H9 (cell line): ENCODE results near the gene AMIGO3. TPM values are rescaled to one million over a fixed set of nuclear protein-coding genes. Genes with fewer than 3 reads are reported as not detected.

ENCODE experiments used
- DNase-seq: peaks from one replicate; pipeline ENCODE4 v3.0.0-alpha.2; 2017
- H2AFZ ChIP-seq: one replicate; pipeline ENCODE4 v1.6.1; 2013; ENCODE audit warnings: mild to moderate bottlenecking, low read length, control low read depth, moderate library complexity
- H2AK5ac ChIP-seq: 2 replicates; pipeline ENCODE4 v1.6.1; 2013; ENCODE audit warnings: low read length, control low read depth, mixed read lengths; ENCODE audit not compliant: insufficient read length
- H2BK120ac ChIP-seq: one replicate; pipeline ENCODE4 v1.6.1; 2013; ENCODE audit warnings: low read depth, mild to moderate bottlenecking, low read length, control low read depth, inconsistent platforms; ENCODE audit not compliant: poor library complexity, severe bottlenecking
- H2BK12ac ChIP-seq: 2 replicates; pipeline ENCODE4 v1.6.1; 2013; ENCODE audit warnings: low read length, control low read depth, mixed read lengths, low read depth; ENCODE audit not compliant: insufficient read length
- H2BK15ac ChIP-seq: 2 replicates; pipeline ENCODE4 v1.6.1; 2013; ENCODE audit warnings: low read depth, low read length, control low read depth
- H2BK20ac ChIP-seq: one replicate; pipeline ENCODE4 v1.6.1; 2013; ENCODE audit warnings: low read depth, mild to moderate bottlenecking, low read length, control low read depth, inconsistent platforms; ENCODE audit not compliant: poor library complexity, severe bottlenecking
- H2BK5ac ChIP-seq: 2 replicates; pipeline ENCODE4 v1.6.1; 2013; ENCODE audit warnings: low read length, control low read depth, mixed read lengths; ENCODE audit not compliant: insufficient read length
- H3K14ac ChIP-seq: 2 replicates; pipeline ENCODE4 v1.6.1; 2013; ENCODE audit warnings: low read length, control low read depth; ENCODE audit not compliant: insufficient read depth
- H3K18ac ChIP-seq: 2 replicates; pipeline ENCODE4 v1.6.1; 2013; ENCODE audit warnings: low read depth, mild to moderate bottlenecking, mixed read lengths, low read length, control low read depth; ENCODE audit not compliant: insufficient read length
- H3K23ac ChIP-seq: 2 replicates; pipeline ENCODE4 v1.6.1; 2013; ENCODE audit warnings: low read length, control low read depth, mixed read lengths, low read depth; ENCODE audit not compliant: insufficient read length
- H3K23me2 ChIP-seq: 2 replicates; pipeline ENCODE4 v1.6.1; 2013; ENCODE audit warnings: low read depth, mild to moderate bottlenecking, mixed read lengths, low read length, control low read depth; ENCODE audit not compliant: insufficient read length, poor library complexity, severe bottlenecking
- H3K27ac ChIP-seq: 2 replicates; pipeline ENCODE4 v1.5.1; 2013; ENCODE audit warnings: low read length, control low read depth, mixed read lengths, low read depth; ENCODE audit not compliant: insufficient read length
- H3K27me3 ChIP-seq: 2 replicates; pipeline ENCODE4 v1.6.1; 2013; ENCODE audit warnings: low read length, control low read depth, inconsistent platforms; ENCODE audit not compliant: insufficient read depth
- H3K4ac ChIP-seq: 2 replicates; pipeline ENCODE4 v1.6.1; 2013; ENCODE audit warnings: low read depth, mild to moderate bottlenecking, control low read depth, inconsistent platforms, low read length, moderate library complexity
- H3K4me1 ChIP-seq: 2 replicates; pipeline ENCODE4 v1.6.1; 2013; ENCODE audit warnings: low read length, control low read depth, inconsistent platforms; ENCODE audit not compliant: insufficient read depth
- H3K4me2 ChIP-seq: 2 replicates; pipeline ENCODE4 v1.6.1; 2013; ENCODE audit warnings: low read length, control low read depth, mixed read lengths; ENCODE audit not compliant: insufficient read length, insufficient read depth
- H3K56ac ChIP-seq: 2 replicates; pipeline ENCODE4 v1.6.1; 2013; ENCODE audit warnings: low read depth, mild to moderate bottlenecking, mixed read lengths, low read length, control low read depth; ENCODE audit not compliant: insufficient read length
- H3K79me1 ChIP-seq: 2 replicates; pipeline ENCODE4 v1.6.1; 2013; ENCODE audit warnings: low read depth, mild to moderate bottlenecking, moderate library complexity, low read length, control low read depth, inconsistent platforms; ENCODE audit not compliant: insufficient read depth, poor library complexity, severe bottlenecking
- H3K79me2 ChIP-seq: 2 replicates; pipeline ENCODE4 v1.6.1; 2013; ENCODE audit warnings: low read length, control low read depth, inconsistent platforms; ENCODE audit not compliant: insufficient read depth
- H3K9ac ChIP-seq: 2 replicates; pipeline ENCODE4 v1.6.1; 2013; ENCODE audit warnings: low read length, control low read depth, mixed read lengths; ENCODE audit not compliant: insufficient read length; ENCODE audit errors: extremely low read depth
- H3K9me3 ChIP-seq: one replicate; pipeline ENCODE4 v1.6.1; 2013; ENCODE audit warnings: low read depth, low read length, inconsistent platforms; ENCODE audit not compliant: control insufficient read depth
- H3T11ph ChIP-seq: one replicate; pipeline ENCODE4 v1.6.1; 2013; ENCODE audit warnings: mild to moderate bottlenecking, low read length, control low read depth, inconsistent platforms
- H4K20me1 ChIP-seq: one replicate; pipeline ENCODE4 v1.6.1; 2013; ENCODE audit not compliant: control insufficient read depth, insufficient read length, insufficient read depth
- H4K5ac ChIP-seq: 2 replicates; pipeline ENCODE4 v1.6.1; 2013; ENCODE audit warnings: low read depth, mild to moderate bottlenecking, mixed read lengths, low read length, control low read depth; ENCODE audit not compliant: insufficient read length
- H4K8ac ChIP-seq: replicated peaks from 2 replicates; pipeline ENCODE4 v1.6.1; 2013; ENCODE audit warnings: low read length, control low read depth, mixed read lengths, low read depth; ENCODE audit not compliant: insufficient read length
- H4K91ac ChIP-seq: 2 replicates; pipeline ENCODE4 v1.6.1; 2013; ENCODE audit warnings: low read depth, mild to moderate bottlenecking, moderate library complexity, mixed read lengths, low read length, control low read depth; ENCODE audit not compliant: insufficient read length
- H3K27ac Mint-ChIP-seq, 3 experiments: 2 replicates in 2 of 3; 3 replicates in 1 of 3; pipeline ENCODE4 v1.8.0; 2020 to 2021; ENCODE audit warnings: mixed read lengths in 3 of 3, mild to moderate bottlenecking in 1 of 3, moderate library complexity in 1 of 3
- H3K27me3 Mint-ChIP-seq: 2 replicates; pipeline ENCODE4 v1.8.0; 2021; ENCODE audit warnings: low read depth, mild to moderate bottlenecking, moderate library complexity, mixed read lengths
- H3K36me3 Mint-ChIP-seq, 3 experiments: 2 replicates in 2 of 3; 3 replicates in 1 of 3; pipeline ENCODE4 v1.8.0; 2020 to 2021; ENCODE audit warnings: low read depth in 3 of 3, mixed read lengths in 3 of 3; ENCODE audit not compliant: insufficient read depth in 1 of 3
- H3K4me1 Mint-ChIP-seq, 2 experiments: 2 replicates each; pipeline ENCODE4 v1.8.0; 2020; ENCODE audit warnings: mixed read lengths in 2 of 2
- H3K4me3 Mint-ChIP-seq, 2 experiments: 2 replicates in 1 of 2; 3 replicates in 1 of 2; pipeline ENCODE4 v1.8.0; 2020 to 2021; ENCODE audit warnings: mild to moderate bottlenecking in 2 of 2, mixed read lengths in 2 of 2, moderate library complexity in 1 of 2
- H3K9me3 Mint-ChIP-seq, 2 experiments: 2 replicates in 1 of 2; 3 replicates in 1 of 2; pipeline ENCODE4 v1.8.0; 2020; ENCODE audit warnings: mild to moderate bottlenecking in 2 of 2, mixed read lengths in 2 of 2, moderate library complexity in 1 of 2
- CTCF ChIP-seq: fragments of 200-600 bp; sonication (generic); conservative IDR thresholded peaks from 3 replicates; pipeline ENCODE4 v1.8.0; 2021; ENCODE audit warnings: antibody characterized with exemption, mild to moderate bottlenecking
- WGBS: extraction: QIAGEN DNeasy Blood & Tissue Kit; methylation state at CpG from one replicate; pipeline ENCODE4 v1.1.7; 2013; ENCODE audit warnings: missing lambda C conversion rate, low lambda C conversion rate, mixed read lengths; ENCODE audit not compliant: insufficient read length; ENCODE audit errors: extremely low coverage; 5-methylcytosine and 5-hydroxymethylcytosine counted together
- total RNA-seq: library from RNA; stranded (reverse); gene quantifications from 2 replicates; pipeline ENCODE4 v1.2.1, GENCODE V29; 2021

The AMIGO3 gene
- total RNA-seq, 1 experiment from 2014 or later, result 3.8 TPM

GRCh38 chr3:49757197-49757596, 37.7 kb upstream of the AMIGO3 start:
- H3K9me3 Mint-ChIP-seq, result no peaks in the 10 kb centered on the region
- peak overlapping the region in 1 of 3 experiments; percentile 49; a peak in 1 of 7 replicates for H3K27ac Mint-ChIP-seq
- no peak for TF ChIP-seq CTCF
- H3K36me3 Mint-ChIP-seq, result peaks cover 0 to 3% (median 0%) of the 10 kb centered on the region in 3 experiments; a peak in 3 of 7 replicates
- no peak overlapping the region for H3K18ac ChIP-seq
- H3K79me2 ChIP-seq, result peaks cover 3% of the 10 kb centered on the region; the same call in 1 of the 2 replicates
- no peak overlapping the region for H2AK5ac ChIP-seq
- no peak overlapping the region for H3K56ac ChIP-seq
- no peak overlapping the region for H3K4ac ChIP-seq
- no peak overlapping the region for H4K5ac ChIP-seq
- H4K8ac ChIP-seq, result no peak overlapping the region
- H2AFZ ChIP-seq, result no peak overlapping the region
- H3K4me3 Mint-ChIP-seq, result no peak overlapping the region
- H3K27me3 Mint-ChIP-seq, result no peaks in the 10 kb centered on the region
- no peak overlapping the region for H2BK120ac ChIP-seq
- H3K27me3 ChIP-seq, result no peaks in the 10 kb centered on the region; the same call in 1 of the 2 replicates
- H3K23me2 ChIP-seq, result no peaks in the 10 kb centered on the region
- no peak overlapping the region for H3K9ac ChIP-seq
- no peaks in the 10 kb centered on the region for H4K20me1 ChIP-seq
- no peak overlapping the region for H3K23ac ChIP-seq
- H3K27ac ChIP-seq, result no peak overlapping the region
- DNase-seq, result no peak
- H3K14ac ChIP-seq, result no peak overlapping the region
- H4K91ac ChIP-seq, result no peak overlapping the region
- H3K79me1 ChIP-seq, result peaks cover 6% of the 10 kb centered on the region
- H3K4me2 ChIP-seq, result no peak overlapping the region
- no peaks in the 10 kb centered on the region; the same call in 1 of the 2 replicates for H3K4me1 ChIP-seq
- no peak overlapping the region for H2BK15ac ChIP-seq
- no peak overlapping the region for H2BK5ac ChIP-seq
- H3T11ph ChIP-seq, result no peak overlapping the region
- peaks cover 3 to 11% of the 10 kb centered on the region in 2 experiments for H3K4me1 Mint-ChIP-seq
- H2BK12ac ChIP-seq, result no peak overlapping the region
- no peaks in the 10 kb centered on the region for H3K9me3 ChIP-seq
- WGBS, result no CpG with 5 or more reads among the region's 2 CpGs
- H2BK20ac ChIP-seq, result no peak overlapping the region
